HepG2 (cell line): ENCODE results near the gene LGALS4. TPM values are rescaled to one million over a fixed set of nuclear protein-coding genes. Genes with fewer than 3 reads are reported as not detected.

Source experiments
- ATF5 ChIP-seq: sonication (generic); formaldehyde crosslinking; IDR thresholded peaks from 2 replicates; pipeline ENCODE4 v1.4.0; 2020; ENCODE audit warnings: mild to moderate bottlenecking, low read depth, missing genetic modification reagents
- BRCA1 ChIP-seq: sonication (generic); formaldehyde crosslinking; IDR thresholded peaks from 2 replicates; pipeline ENCODE4 v1.4.0; 2020; ENCODE audit warnings: missing genetic modification reagents
- CBFB ChIP-seq: sonication (generic); formaldehyde crosslinking; IDR thresholded peaks from 2 replicates; pipeline ENCODE4 v1.4.0; 2020; ENCODE audit warnings: missing genetic modification reagents
- CC2D1A ChIP-seq: sonication (generic); formaldehyde crosslinking; IDR thresholded peaks from 2 replicates; pipeline ENCODE4 v1.8.1; 2023; ENCODE audit warnings: mild to moderate bottlenecking, missing genetic modification reagents
- HCFC1 ChIP-seq: fragments of 150-350 bp; IDR thresholded peaks from 2 replicates; pipeline ENCODE4 v1.6.1; 2014; ENCODE audit warnings: low read depth, low read length
- HES4 ChIP-seq: sonication (generic); formaldehyde crosslinking; IDR thresholded peaks from 2 replicates; pipeline ENCODE4 v1.9.0; 2021; ENCODE audit warnings: mild to moderate bottlenecking, missing genetic modification reagents, borderline replicate concordance
- IRF2 ChIP-seq: IDR thresholded peaks from 2 replicates; pipeline ENCODE4 v1.6.1; 2018; ENCODE audit warnings: missing genetic modification reagents, missing compliant biosample characterization
- MNT ChIP-seq: fragments of 450-650 bp; IDR thresholded peaks from 2 replicates; pipeline ENCODE4 v1.6.1; 2016
- MZF1 ChIP-seq: sonication (generic); formaldehyde crosslinking; IDR thresholded peaks from 2 replicates; pipeline ENCODE4 v1.8.1; 2023; ENCODE audit warnings: mild to moderate bottlenecking, missing genetic modification reagents, borderline replicate concordance
- PAX8 ChIP-seq: sonication (generic); formaldehyde crosslinking; IDR thresholded peaks from 2 replicates; pipeline ENCODE4 v1.8.0; 2022; ENCODE audit warnings: mild to moderate bottlenecking, missing genetic modification reagents, borderline replicate concordance
- PHF21A ChIP-seq: sonication (generic); formaldehyde crosslinking; IDR thresholded peaks from 2 replicates; pipeline ENCODE4 v1.5.0; 2020; ENCODE audit warnings: mild to moderate bottlenecking, missing genetic modification reagents
- PTBP1 ChIP-seq: fragments of 200-400 bp; formaldehyde crosslinking; IDR thresholded peaks from 2 replicates; pipeline ENCODE4 v1.6.1; 2018; ENCODE audit warnings: low read length, low read depth; ENCODE audit not compliant: poor library complexity, severe bottlenecking
- SP140L ChIP-seq: sonication (generic); formaldehyde crosslinking; IDR thresholded peaks from 2 replicates; pipeline ENCODE4 v1.4.0; 2020; ENCODE audit warnings: missing genetic modification reagents, borderline replicate concordance
- TOPORS ChIP-seq: sonication (generic); formaldehyde crosslinking; IDR thresholded peaks from 2 replicates; pipeline ENCODE4 v1.8.0; 2023; ENCODE audit warnings: mild to moderate bottlenecking, missing genetic modification reagents
- ZBTB7B ChIP-seq: sonication (generic); formaldehyde crosslinking; IDR thresholded peaks from 2 replicates; pipeline ENCODE4 v1.4.0; 2020; ENCODE audit warnings: missing genetic modification reagents
- ZFP62 ChIP-seq: sonication (generic); formaldehyde crosslinking; IDR thresholded peaks from 2 replicates; pipeline ENCODE4 v1.4.0; 2020; ENCODE audit warnings: missing genetic modification reagents
- ZNF207 ChIP-seq: fragments of 450-650 bp; IDR thresholded peaks from 2 replicates; pipeline ENCODE4 v1.6.1; 2016; ENCODE audit warnings: antibody characterized with exemption, borderline replicate concordance
- ZNF646 ChIP-seq: sonication (generic); formaldehyde crosslinking; IDR thresholded peaks from 2 replicates; pipeline ENCODE4 v1.9.0; 2021; ENCODE audit warnings: mild to moderate bottlenecking, missing genetic modification reagents
- ZNF7 ChIP-seq: IDR thresholded peaks from 2 replicates; pipeline ENCODE4 v1.6.1; 2016; ENCODE audit warnings: missing biosample characterization, missing genetic modification reagents
- ZNF709 ChIP-seq: sonication (generic); formaldehyde crosslinking; IDR thresholded peaks from 2 replicates; pipeline ENCODE4 v1.5.0; 2020; ENCODE audit warnings: mild to moderate bottlenecking, missing genetic modification reagents
- ZNF883 ChIP-seq: sonication (generic); formaldehyde crosslinking; IDR thresholded peaks from 2 replicates; pipeline ENCODE4 v1.5.1; 2020; ENCODE audit warnings: mild to moderate bottlenecking, missing genetic modification reagents; ENCODE audit errors: not compliant biosample characterization
- polyA plus RNA-seq, 8 experiments: library from polyadenylated mRNA; depleted of rRNA in 3 of 8; stranded (reverse) in 7 of 8; unstranded in 1 of 8; fragments of >200 nt; fragmentation: Illumina TruSeq in 4 of 8; extraction: Trizol in 4 of 8; gene quantifications; 2 replicates each; pipeline versions ENCODE4 v1.2.1 to v1.2.3, GENCODE V29; 2011 to 2016; ENCODE audit warnings: low read depth in 4 of 8, missing spikeins in 1 of 8, mixed read lengths in 1 of 8; ENCODE audit not compliant: insufficient read depth in 1 of 8
- total RNA-seq, 5 experiments: library from RNA; depleted of rRNA; stranded (reverse); fragments of >200 nt; fragmentation: Illumina TruSeq; extraction: Trizol; gene quantifications; 2 replicates each; pipeline ENCODE4 v1.2.3, GENCODE V29; 2016; ENCODE audit warnings: low read depth in 1 of 5

LGALS4 gene
- total and polyA plus RNA-seq, 2 of the 13 experiments (the other 11 are each of a cell fraction or from before 2014, with no cell fraction given) = 0.24 to 0.71 TPM

- TF ChIP-seq ATF5 (CRISPR knock-in tag) (0 out of 2 replicates have a peak, but pooled peaks have one; percentile 23), IRF2 (no peak), BRCA1 (CRISPR knock-in tag) (no peak), PHF21A (CRISPR knock-in tag) (peak; percentile 65), MZF1 (no peak), ZNF7 (no peak), HCFC1 (no peak; the same call in 1 of the 2 replicates), PTBP1 (no peak), ZFP62 (CRISPR knock-in tag) (no peak), HES4 (CRISPR knock-in tag) (no peak; the same call in 1 of the 2 replicates), MNT (peak; percentile 64), ZBTB7B (CRISPR knock-in tag) (no peak), SP140L (CRISPR knock-in tag) (no peak; the same call in 1 of the 2 replicates), ZNF646 (CRISPR knock-in tag) (no peak), ZNF709 (CRISPR knock-in tag) (0 out of 2 replicates have a peak, but pooled peaks have one; percentile 52), CC2D1A (no peak), CBFB (no peak; the same call in 1 of the 2 replicates), TOPORS (no peak), ZNF207 (no peak), PAX8 (CRISPR knock-in tag) (no peak), ZNF883 (no peak)
Observed at GRCh38 chr19:38849147-38849859, 36.6 kb upstream of the LGALS4 start (continued).
